ENCODE measurements around the gene USH2A. TPM values are rescaled to one million over a fixed set of nuclear protein-coding genes. Genes with fewer than 3 reads are reported as not detected.
A peak's percentile ranks its signal among the peaks of the same experiment; 100 is the strongest.

Gene USH2A
- total RNA-seq, 1 donor from 2014 or later = not detected

DNA sequence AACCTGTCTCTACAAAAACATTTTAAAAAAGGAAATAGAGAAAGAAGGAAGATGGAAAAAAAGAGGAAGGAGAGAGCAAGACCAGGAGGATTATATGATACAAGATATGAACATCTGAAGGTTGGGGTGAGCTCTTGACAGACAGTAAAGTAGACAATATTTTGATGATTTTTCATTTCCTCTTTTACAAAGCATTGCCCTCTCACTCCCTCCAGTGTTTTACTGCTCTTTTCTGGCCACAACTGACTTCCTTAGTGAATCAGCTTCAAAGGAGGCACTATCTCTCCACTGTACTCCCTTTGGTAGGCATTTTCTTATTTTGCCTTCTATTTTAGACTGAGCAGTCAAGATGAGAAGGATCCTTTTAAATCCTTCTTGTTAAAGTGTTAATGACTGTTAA is 559.5 kb downstream of the USH2A start:
- Histone ChIP-seq H3K9me3 (no peaks in the 10 kb centered on the region), H3K27me3 (no peaks in the 10 kb centered on the region), H3K4me3 (no peak overlapping the region), H3K36me3 (no peaks in the 10 kb centered on the region), H3K4me1 (no peaks in the 10 kb centered on the region), H3K27ac (no peak overlapping the region)
- DNase-seq (no peak), ATAC-seq (no peak)
- TF ChIP-seq, protein P1, sequence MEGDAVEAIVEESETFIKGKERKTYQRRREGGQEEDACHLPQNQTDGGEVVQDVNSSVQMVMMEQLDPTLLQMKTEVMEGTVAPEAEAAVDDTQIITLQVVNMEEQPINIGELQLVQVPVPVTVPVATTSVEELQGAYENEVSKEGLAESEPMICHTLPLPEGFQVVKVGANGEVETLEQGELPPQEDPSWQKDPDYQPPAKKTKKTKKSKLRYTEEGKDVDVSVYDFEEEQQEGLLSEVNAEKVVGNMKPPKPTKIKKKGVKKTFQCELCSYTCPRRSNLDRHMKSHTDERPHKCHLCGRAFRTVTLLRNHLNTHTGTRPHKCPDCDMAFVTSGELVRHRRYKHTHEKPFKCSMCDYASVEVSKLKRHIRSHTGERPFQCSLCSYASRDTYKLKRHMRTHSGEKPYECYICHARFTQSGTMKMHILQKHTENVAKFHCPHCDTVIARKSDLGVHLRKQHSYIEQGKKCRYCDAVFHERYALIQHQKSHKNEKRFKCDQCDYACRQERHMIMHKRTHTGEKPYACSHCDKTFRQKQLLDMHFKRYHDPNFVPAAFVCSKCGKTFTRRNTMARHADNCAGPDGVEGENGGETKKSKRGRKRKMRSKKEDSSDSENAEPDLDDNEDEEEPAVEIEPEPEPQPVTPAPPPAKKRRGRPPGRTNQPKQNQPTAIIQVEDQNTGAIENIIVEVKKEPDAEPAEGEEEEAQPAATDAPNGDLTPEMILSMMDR (IDR thresholded peaks at IDR 0.05) = no peak
- intact Hi-C loops (cut with DNase I) = no loop called here

DNA sequence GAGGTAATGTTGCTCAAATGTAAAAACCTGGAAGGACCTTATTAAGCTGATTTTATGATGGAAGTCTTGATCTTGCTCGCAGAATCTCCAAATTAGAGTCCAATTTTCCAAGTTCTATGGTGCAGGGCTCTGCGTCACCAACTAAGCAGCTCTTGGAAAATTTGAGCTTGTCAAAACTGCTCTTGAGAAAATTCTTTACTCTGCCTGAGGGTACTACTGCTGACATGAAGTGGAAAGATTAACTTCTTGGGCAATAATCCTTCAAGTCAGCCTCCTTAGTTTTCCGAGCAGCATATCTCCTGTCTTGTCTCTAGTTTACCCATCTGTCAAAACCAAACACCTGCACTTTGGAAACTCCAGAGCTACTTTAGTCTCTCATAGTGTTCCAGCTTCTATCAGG is 562.4 kb downstream of the USH2A start:
- Histone ChIP-seq H3K4me3 (no peak overlapping the region), H3K27me3 (no peaks in the 10 kb centered on the region), H3K36me3 (no peaks in the 10 kb centered on the region), H3K9me3 (peaks cover 4% of the 10 kb centered on the region), H3K4me1 (no peaks in the 10 kb centered on the region), H3K27ac (no peak overlapping the region)
- TF ChIP-seq, protein P1 (IDR thresholded peaks at IDR 0.05) = no peak
- intact Hi-C loops (cut with DNase I) = no loop called here
- ATAC-seq = peak; percentile 49
- no peak for DNase-seq

DNA sequence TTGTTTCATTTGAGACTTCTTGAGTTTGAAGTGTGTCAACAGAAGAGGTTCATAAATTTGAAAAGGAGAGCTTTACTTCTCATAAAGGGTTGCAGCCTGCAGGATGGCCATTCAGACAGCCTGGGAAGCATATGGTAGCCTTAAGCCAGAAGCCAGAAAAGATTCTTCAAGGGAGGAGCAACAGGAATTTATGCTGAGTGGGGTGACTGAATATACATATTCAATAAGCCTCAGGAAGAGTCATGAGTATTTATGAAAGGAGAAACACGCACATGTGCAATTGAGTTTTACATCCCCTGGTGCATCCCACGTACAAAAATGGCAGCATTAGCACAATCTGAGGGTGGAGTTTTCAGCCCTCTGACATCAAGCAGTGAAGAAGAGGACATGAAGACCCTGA is 565.9 kb downstream of the USH2A start:
- intact Hi-C loops (cut with DNase I) = no loop called here
- Histone ChIP-seq H3K4me3 (no peak overlapping the region), H3K36me3 (no peaks in the 10 kb centered on the region), H3K4me1 (no peaks in the 10 kb centered on the region), H3K27me3 (no peaks in the 10 kb centered on the region), H3K9me3 (peaks cover 9% of the 10 kb centered on the region), H3K27ac (no peak overlapping the region)
- ATAC-seq (no peak), DNase-seq (no peak)
- TF ChIP-seq, protein P1 (IDR thresholded peaks at IDR 0.05) = no peak

DNA sequence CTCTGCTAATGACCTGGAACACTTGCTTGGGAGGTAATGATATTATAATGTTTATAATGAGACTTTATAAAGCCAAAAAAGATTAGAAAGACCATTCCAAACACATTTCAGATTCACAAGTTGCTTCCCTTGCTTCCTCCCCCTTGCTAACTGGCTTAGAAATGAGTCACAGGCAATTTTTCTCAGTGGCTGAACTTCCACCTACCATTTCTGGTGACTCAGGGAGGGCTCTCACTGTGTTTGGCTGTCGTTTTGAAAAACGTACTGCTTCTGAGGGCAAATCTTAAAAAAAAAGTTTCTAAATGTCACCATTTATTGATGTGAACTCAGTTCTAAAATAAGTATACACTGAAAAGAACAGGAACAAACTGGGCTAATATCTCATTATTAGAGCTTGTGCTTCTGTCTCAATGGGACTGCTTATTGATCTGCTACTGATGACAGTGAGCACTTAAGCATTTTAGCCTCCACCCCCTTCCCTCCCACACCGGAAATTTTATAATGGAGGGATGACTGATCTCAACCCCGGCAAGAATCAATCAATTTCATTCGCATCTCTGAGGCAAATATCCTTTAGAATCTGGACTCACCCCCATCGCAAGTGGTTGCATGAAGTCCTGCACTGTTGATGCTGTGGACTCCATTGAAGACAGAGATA is 577.9 kb downstream of the USH2A start:
- no peak for ATAC-seq
- TF ChIP-seq, protein P1 (IDR thresholded peaks at IDR 0.05) = no peak

DNA sequence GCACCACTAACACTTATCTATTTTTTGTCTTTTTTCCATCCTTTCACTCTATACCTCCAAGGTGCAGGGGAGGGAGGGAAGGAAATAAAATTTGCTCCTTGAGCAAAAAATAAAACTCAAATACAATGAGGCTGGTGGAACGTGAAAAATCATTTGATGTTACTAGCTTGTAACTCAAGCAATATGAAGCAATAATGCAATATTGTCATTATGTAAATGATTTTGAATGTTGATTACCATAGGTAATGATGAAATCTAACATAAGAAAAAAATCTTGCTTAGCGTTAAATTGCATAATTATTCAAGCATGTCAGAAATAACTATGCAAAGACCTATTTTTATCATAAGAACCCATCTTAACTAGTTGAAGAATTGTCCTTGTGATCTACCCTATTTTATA is 578.5 kb downstream of the USH2A start:
- DNase-seq = no peak
- no peak overlapping the region for H3K4me3 ChIP-seq
- H3K9me3 ChIP-seq = no peaks in the 10 kb centered on the region
- no peak for ATAC-seq
- H3K27ac ChIP-seq = no peak overlapping the region
- H3K27me3 ChIP-seq = no peaks in the 10 kb centered on the region
- no peaks in the 10 kb centered on the region for H3K36me3 ChIP-seq
- TF ChIP-seq, protein P1 (IDR thresholded peaks at IDR 0.05) = no peak
- intact Hi-C loops (cut with DNase I) = no loop called here
- no peaks in the 10 kb centered on the region for H3K4me1 ChIP-seq

More for the DNA sequence above, 577.9 kb downstream of the USH2A start:
- Histone ChIP-seq H3K27me3 (no peaks in the 10 kb centered on the region), H3K36me3 (no peaks in the 10 kb centered on the region), H3K27ac (no peak overlapping the region), H3K9me3 (no peaks in the 10 kb centered on the region), H3K4me3 (no peak overlapping the region), H3K4me1 (no peaks in the 10 kb centered on the region)
- intact Hi-C loops (cut with DNase I) = no loop called here
- DNase-seq = no peak

DNA sequence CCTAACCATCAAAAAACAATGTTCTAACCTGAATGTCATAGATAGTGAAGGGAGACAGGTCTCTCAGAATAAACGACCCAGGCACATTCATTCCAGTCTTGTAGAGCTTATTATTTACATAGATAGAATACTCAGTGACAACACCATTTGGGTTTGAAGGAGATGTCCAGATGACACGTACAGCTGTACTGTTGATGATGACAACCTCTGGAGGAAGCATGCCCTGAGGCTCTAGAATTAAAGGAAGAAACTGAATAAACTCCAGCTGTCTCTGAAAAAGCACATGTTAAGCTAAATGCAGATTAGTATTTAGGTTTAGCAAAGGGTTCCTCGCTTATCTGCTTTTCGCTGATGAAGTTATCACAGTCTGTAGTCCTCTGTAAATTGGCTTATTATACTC is 579.0 kb downstream of the USH2A start:
- no peaks in the 10 kb centered on the region for H3K27me3 ChIP-seq
- no peaks in the 10 kb centered on the region for H3K9me3 ChIP-seq
- H3K4me1 ChIP-seq = no peaks in the 10 kb centered on the region
- no peaks in the 10 kb centered on the region for H3K36me3 ChIP-seq
- TF ChIP-seq, protein P1 (IDR thresholded peaks at IDR 0.05) = no peak
- intact Hi-C loops (cut with DNase I) = no loop called here
- no peak overlapping the region for H3K27ac ChIP-seq
- no peak for ATAC-seq
- no peak for DNase-seq
- H3K4me3 ChIP-seq = no peak overlapping the region
